Measurements from ENCODE around the gene DCP1B.

GRCh38 chr12:1972260-1972659 lies 32.0 kb downstream of the DCP1B start:
- TF ChIP-seq POLR2AphosphoS5 (IDR thresholded peaks at IDR 0.05; ENCODE audit: borderline replicate concordance, low read depth, low read length) (no peak), FOXP2 (optimal IDR thresholded peaks at IDR 0.05; ENCODE audit: control extremely low read depth, extremely low read length, insufficient read depth) (no peak)

Measured in SK-N-MC (cell line).